ENCODE data around the gene TXK.

TXK gene

DNA sequence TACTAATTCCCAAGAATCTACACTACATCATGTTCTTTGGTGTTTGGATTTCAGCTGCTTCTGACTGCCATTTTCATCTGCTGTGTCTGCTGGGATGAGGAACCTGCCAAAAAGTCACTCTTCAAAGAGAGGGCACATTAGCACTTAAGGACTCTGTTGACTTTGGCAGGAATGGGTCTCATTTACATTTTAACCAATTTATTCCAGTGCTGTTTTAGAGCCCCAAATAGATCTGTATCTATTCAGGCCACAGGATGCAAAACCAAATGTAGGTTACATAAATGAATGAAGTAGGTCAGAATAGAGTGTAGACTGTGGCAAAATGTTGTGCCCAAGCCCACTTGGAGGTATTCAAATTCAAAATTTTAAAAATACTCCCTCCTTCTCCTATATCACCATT lies 14.4 kb downstream of the TXK start:
- H3K27ac ChIP-seq (replicated peaks), result no peak overlapping the region
- H3K27me3 ChIP-seq (ENCODE audit: insufficient read depth, poor library complexity, severe bottlenecking), result no peaks in the 10 kb centered on the region
- H3K4me3 ChIP-seq (replicated peaks; ENCODE audit: insufficient read depth, low read length), result no peak overlapping the region
- TF ChIP-seq POLR2AphosphoS5 (IDR thresholded peaks at IDR 0.05; ENCODE audit: low read depth) (no peak), REST (IDR thresholded peaks at IDR 0.05; ENCODE audit: insufficient replicate concordance, low read depth) (no peak), CTCF (IDR thresholded peaks at IDR 0.05; ENCODE audit: insufficient read depth, low read length) (no peak), SPI1 (IDR thresholded peaks at IDR 0.05; ENCODE audit: borderline replicate concordance, low read depth) (no peak), GABPA (IDR thresholded peaks at IDR 0.05; ENCODE audit: low read depth) (no peak)
- DNase-seq (ENCODE audit: low read depth in 1 of 2, low spot score in 1 of 2), result no peak

DNA sequence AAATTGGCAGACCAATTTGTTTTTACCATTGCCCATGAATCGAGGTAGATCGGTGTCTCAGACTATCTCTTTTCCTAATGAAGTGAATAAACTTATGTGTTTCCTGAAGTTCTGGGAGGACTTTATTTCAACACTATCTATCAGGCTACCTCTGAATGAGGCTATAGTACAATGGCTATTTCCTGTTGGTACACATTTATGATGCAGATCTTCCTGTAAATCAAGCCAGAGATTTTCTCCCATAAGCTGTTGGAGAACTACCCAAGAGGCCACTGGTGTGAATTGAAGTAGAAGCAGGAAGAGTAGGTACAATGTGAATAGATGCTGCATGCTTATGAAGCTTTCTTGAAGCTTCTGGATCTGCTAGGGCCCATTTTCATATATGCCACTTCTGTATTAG lies 16.0 kb downstream of the TXK start:
- TF ChIP-seq SPI1 (IDR thresholded peaks at IDR 0.05; ENCODE audit: borderline replicate concordance, low read depth) (no peak), POLR2AphosphoS5 (IDR thresholded peaks at IDR 0.05; ENCODE audit: low read depth) (no peak), CTCF (IDR thresholded peaks at IDR 0.05; ENCODE audit: insufficient read depth, low read length) (no peak), REST (IDR thresholded peaks at IDR 0.05; ENCODE audit: insufficient replicate concordance, low read depth) (no peak), GABPA (IDR thresholded peaks at IDR 0.05; ENCODE audit: low read depth) (no peak)

GRCh38 chr4:48116582-48116981 lies 17.5 kb downstream of the TXK start:
- TF ChIP-seq REST (IDR thresholded peaks at IDR 0.05; ENCODE audit: insufficient replicate concordance, low read depth) (no peak), CTCF (IDR thresholded peaks at IDR 0.05; ENCODE audit: insufficient read depth, low read length) (no peak), SPI1 (IDR thresholded peaks at IDR 0.05; ENCODE audit: borderline replicate concordance, low read depth) (no peak), POLR2AphosphoS5 (IDR thresholded peaks at IDR 0.05; ENCODE audit: low read depth) (no peak), GABPA (IDR thresholded peaks at IDR 0.05; ENCODE audit: low read depth) (no peak)
- no peaks in the 10 kb centered on the region for H3K27me3 ChIP-seq (ENCODE audit: insufficient read depth, poor library complexity, severe bottlenecking)
- H3K4me3 ChIP-seq (replicated peaks; ENCODE audit: insufficient read depth, low read length), result no peak overlapping the region
- DNase-seq (ENCODE audit: low read depth in 1 of 2, low spot score in 1 of 2), result no peak
- H3K27ac ChIP-seq (replicated peaks), result no peak overlapping the region

More for the DNA sequence above, 16.0 kb downstream of the TXK start:
- DNase-seq (ENCODE audit: low read depth in 1 of 2, low spot score in 1 of 2), result no peak
- Histone ChIP-seq H3K27me3 (ENCODE audit: insufficient read depth, poor library complexity, severe bottlenecking) (no peaks in the 10 kb centered on the region), H3K27ac (replicated peaks) (no peak overlapping the region), H3K4me3 (replicated peaks; ENCODE audit: insufficient read depth, low read length) (no peak overlapping the region)
